RWPE2 (cell line): ENCODE data around the gene TNFSF10.
"Not testable (repeated sequence)": the region's sequence is repeated elsewhere in the genome, so short reads cannot be mapped to it uniquely, and the experiment has no call there.

Experiments
- ATAC-seq: fragments of 200-7000 bp; cut with Tn5 transposase; 3 replicates; pipeline ENCODE4 v1.9.1; 2021; ENCODE audit warnings: low read depth
- DNase-seq: peaks from one replicate; pipeline ENCODE4 v3.0.0-alpha.2; 2020; ENCODE audit warnings: low spot score
- H3K27ac ChIP-seq: fragments of 450-650 bp; 2 replicates; pipeline ENCODE4 v1.5.1; 2017; ENCODE audit warnings: mild to moderate bottlenecking; ENCODE audit not compliant: poor library complexity, severe bottlenecking
- H3K27me3 ChIP-seq: fragments of 250-450 bp; sonication (Bioruptor Pico); 2 replicates; pipeline ENCODE4 v1.5.1; 2021; ENCODE audit warnings: mild to moderate bottlenecking, moderate library complexity; ENCODE audit not compliant: insufficient read depth, poor library complexity, severe bottlenecking
- H3K36me3 ChIP-seq: fragments of 250-450 bp; sonication (Bioruptor Pico); 2 replicates; pipeline ENCODE4 v1.5.1; 2020; ENCODE audit warnings: low read depth, mild to moderate bottlenecking, moderate library complexity
- H3K4me1 ChIP-seq: fragments of 250-450 bp; sonication (Bioruptor Pico); 2 replicates; pipeline ENCODE4 v1.5.1; 2021; ENCODE audit warnings: mild to moderate bottlenecking, moderate library complexity; ENCODE audit not compliant: insufficient read depth, poor library complexity, severe bottlenecking
- H3K4me3 ChIP-seq: fragments of 250-450 bp; sonication (Bioruptor Pico); 2 replicates; pipeline ENCODE4 v1.5.1; 2021; ENCODE audit warnings: mild to moderate bottlenecking, moderate library complexity; ENCODE audit not compliant: severe bottlenecking
- H3K9me3 ChIP-seq: fragments of 250-450 bp; sonication (Bioruptor Pico); 2 replicates; pipeline ENCODE4 v1.5.1; 2021; ENCODE audit warnings: mild to moderate bottlenecking, moderate library complexity; ENCODE audit not compliant: severe bottlenecking
- TF ChIP-seq, protein P1 (sequence below): fragments of 450-650 bp; IDR thresholded peaks from one replicate; pipeline ENCODE4 v1.5.1; 2017; ENCODE audit warnings: mild to moderate bottlenecking, moderate library complexity; ENCODE audit not compliant: poor library complexity, severe bottlenecking

The TNFSF10 gene

DNA sequence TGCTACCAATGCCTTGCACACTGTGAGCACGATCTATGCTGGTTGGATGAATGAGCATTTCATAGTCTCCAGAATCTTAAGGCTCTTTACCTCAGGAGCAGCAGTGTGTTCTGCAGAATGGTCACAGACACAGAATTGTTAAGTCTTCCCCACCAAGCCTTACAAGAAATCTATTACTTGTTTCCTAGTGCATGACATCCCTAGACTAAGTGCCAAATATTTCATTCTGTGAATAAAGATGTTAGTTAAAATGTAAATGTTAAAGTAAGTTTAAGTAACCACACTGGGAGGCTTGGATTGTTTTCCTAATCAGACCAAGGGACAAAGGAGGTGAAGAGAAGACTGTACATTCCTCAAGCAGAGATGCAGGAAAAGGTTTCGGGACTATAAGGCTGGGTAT is 4.1 kb upstream of the TNFSF10 start:
- Histone ChIP-seq H3K4me3 (no peak overlapping the region), H3K9me3 (no peaks in the 10 kb centered on the region), H3K27me3 (no peaks in the 10 kb centered on the region), H3K27ac (no peak overlapping the region), H3K36me3 (no peaks in the 10 kb centered on the region), H3K4me1 (peaks cover 3% of the 10 kb centered on the region)
- ATAC-seq = no peak
- TF ChIP-seq, protein P1, sequence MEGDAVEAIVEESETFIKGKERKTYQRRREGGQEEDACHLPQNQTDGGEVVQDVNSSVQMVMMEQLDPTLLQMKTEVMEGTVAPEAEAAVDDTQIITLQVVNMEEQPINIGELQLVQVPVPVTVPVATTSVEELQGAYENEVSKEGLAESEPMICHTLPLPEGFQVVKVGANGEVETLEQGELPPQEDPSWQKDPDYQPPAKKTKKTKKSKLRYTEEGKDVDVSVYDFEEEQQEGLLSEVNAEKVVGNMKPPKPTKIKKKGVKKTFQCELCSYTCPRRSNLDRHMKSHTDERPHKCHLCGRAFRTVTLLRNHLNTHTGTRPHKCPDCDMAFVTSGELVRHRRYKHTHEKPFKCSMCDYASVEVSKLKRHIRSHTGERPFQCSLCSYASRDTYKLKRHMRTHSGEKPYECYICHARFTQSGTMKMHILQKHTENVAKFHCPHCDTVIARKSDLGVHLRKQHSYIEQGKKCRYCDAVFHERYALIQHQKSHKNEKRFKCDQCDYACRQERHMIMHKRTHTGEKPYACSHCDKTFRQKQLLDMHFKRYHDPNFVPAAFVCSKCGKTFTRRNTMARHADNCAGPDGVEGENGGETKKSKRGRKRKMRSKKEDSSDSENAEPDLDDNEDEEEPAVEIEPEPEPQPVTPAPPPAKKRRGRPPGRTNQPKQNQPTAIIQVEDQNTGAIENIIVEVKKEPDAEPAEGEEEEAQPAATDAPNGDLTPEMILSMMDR = no peak
- DNase-seq = no peak

DNA sequence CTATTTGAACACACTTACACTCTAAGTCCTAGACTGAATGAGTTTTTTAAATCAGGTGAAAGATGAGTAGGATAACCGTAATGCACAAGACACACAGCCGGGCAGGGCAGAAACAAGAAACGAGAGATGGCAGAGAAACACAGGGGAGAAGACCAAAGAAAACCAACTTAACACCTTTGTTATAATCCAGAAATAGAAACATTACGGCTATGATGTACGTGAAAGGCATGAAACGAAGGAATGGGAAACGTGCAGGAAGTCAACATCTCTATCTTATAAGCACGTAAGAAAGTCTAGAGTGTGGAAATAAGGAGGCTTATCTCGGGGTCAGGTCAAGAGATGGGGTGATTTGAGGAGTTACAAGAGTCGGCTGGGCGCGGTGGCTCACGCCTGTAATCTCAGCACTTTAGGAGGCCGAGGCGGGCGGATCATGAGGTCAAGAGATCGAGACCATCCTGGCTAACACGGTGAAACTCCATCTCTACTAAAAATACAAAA is 1.9 kb upstream of the TNFSF10 start:
- Histone ChIP-seq H3K27me3 (no peaks in the 10 kb centered on the region), H3K36me3 (no peaks in the 10 kb centered on the region), H3K4me3 (no peak overlapping the region), H3K27ac (no peak overlapping the region), H3K9me3 (no peaks in the 10 kb centered on the region), H3K4me1 (peaks cover 10% of the 10 kb centered on the region)
- ATAC-seq (no peak), DNase-seq (no peak)
- TF ChIP-seq, protein P1 = no peak

DNA sequence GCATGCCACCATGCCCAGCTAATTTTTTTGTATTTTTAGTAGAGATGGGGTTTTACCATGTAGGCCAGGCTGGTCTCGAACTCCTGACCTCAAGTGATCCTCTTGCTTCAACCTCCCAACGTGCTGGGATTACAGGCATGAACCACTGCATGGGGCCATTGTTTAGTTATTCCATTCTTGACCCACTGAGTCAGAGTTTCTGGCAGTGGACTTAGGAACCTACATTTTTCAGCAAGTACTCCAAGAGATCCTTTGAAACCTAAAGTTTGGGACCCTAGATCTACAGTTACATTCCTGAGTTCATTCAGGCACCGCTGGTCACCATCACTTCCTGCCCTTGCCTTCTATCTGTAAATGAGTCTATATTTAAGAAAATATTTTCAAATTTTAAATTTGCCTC is 1.4 kb upstream of the TNFSF10 start:
- no peak for ATAC-seq
- TF ChIP-seq, protein P1 = no peak
- no peak overlapping the region for H3K27ac ChIP-seq
- H3K4me1 ChIP-seq = peaks cover 14% of the 10 kb centered on the region
- no peaks in the 10 kb centered on the region for H3K27me3 ChIP-seq
- H3K4me3 ChIP-seq = no peak overlapping the region
- H3K9me3 ChIP-seq = no peaks in the 10 kb centered on the region
- H3K36me3 ChIP-seq = no peaks in the 10 kb centered on the region
- DNase-seq = no peak

DNA sequence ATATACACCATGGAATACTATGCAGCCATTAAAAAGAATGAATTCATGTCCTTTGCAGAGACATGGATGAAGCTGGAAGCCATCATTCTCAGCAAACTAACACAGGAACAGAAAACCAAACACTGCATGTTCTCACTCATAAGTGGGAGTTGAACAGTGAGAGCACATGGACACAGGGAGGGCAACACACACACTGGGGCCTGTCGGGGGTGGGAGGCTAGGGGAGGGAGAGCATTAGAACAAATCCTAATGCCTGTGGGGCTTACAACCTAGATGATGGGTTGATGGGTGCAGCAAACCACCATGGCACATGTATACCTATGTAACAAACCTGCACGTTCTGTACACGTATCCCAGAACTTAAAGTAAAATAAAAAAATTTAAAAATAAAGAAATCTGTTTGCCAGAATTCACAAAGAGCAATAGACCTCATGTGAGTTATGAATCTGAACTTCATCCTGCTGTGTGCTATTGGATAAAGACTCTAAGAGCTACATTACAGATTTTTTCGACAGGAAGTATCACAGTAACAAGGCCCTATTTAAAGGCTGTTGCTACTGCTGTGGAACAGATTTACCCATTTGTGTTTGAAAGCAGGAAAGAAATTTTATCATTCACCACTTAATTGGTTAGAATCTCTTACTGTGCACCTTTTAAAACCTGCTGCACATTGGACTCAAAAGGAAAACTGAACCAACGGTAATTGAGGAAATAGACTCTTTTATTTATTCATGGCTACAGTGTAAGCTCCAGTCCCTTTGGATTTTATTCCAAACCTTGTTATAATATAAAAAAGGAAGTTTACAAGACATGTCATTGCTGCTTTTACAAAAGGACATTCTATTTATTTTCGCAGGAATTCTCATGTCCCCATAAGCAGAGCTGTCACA is 1.1 kb downstream of the TNFSF10 start:
- not testable (repeated sequence) for DNase-seq, H3K27me3 ChIP-seq, H3K36me3 ChIP-seq, H3K4me3 ChIP-seq, H3K9me3 ChIP-seq, ATAC-seq, H3K27ac ChIP-seq
- H3K4me1 ChIP-seq = peaks cover 23% of the 10 kb centered on the region

DNA sequence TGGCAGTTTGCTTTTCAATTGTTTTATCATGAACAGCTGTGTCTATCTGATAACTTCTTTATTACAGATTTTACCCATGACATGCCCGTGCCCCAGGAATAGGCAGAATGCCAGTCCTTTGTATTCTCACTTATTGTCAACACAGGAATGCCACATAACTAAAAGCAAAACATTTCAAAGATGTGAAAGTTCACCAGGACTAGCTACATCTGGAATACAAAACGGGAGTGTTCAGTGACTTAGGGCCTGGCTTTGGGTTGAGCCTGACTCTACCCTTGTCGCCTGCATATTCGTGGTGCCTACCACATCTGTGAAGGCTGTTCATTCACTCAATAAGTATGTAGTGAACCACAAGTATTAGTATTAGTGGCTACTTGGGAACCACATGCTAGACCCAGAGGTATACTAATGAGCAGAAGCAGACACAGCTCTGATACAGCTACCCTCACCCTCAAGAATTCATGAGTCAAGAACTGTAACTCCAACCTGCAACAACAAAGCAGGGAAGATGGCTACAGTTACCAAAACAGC is 2.9 kb downstream of the TNFSF10 start:
- TF ChIP-seq, protein P1 = no peak
- Histone ChIP-seq H3K4me1 (peaks cover 35% of the 10 kb centered on the region), H3K36me3 (no peaks in the 10 kb centered on the region), H3K4me3 (no peak overlapping the region), H3K27ac (no peak overlapping the region), H3K27me3 (no peaks in the 10 kb centered on the region), H3K9me3 (no peaks in the 10 kb centered on the region)
- no peak for DNase-seq
- ATAC-seq = no peak
